Right lobe of liver (tissue), 6 donors: ENCODE results near the gene KRT35. TPM values are rescaled to one million over a fixed set of nuclear protein-coding genes. Genes with fewer than 3 reads are reported as not detected.

Source experiments
- ATAC-seq, 4 donors: fragments of 200-7000 bp; cut with Tn5 transposase; one replicate each; pipeline ENCODE4 v1.9.1; 2020; ENCODE audit warnings: mild to moderate bottlenecking in 4 of 4, moderate library complexity in 4 of 4
- DNase-seq, 3 donors: peaks; one replicate each; pipeline ENCODE4 v3.0.0-alpha.2; 2020
- H3K27ac ChIP-seq, 3 donors: fragments of 200-600 bp; one replicate each; pipeline ENCODE4 v1.8.0; 2022
- H3K27me3 ChIP-seq, 2 donors: fragments of 200-600 bp; one replicate each; pipeline ENCODE4 v1.8.0; 2022
- H3K36me3 ChIP-seq, 4 donors: fragments of 200-600 bp; sonication (generic) in 1 of 4; one replicate each; pipeline versions ENCODE4 v1.5.1 to v1.8.0; 2017 to 2022; ENCODE audit warnings: control low read depth in 1 of 4
- H3K4me1 ChIP-seq, 4 donors: fragments of 200-600 bp; sonication (generic) in 1 of 4; one replicate each; pipeline versions ENCODE4 v1.5.1 to v1.8.0; 2017 to 2022; ENCODE audit warnings: control low read depth in 1 of 4
- H3K4me3 ChIP-seq, 3 donors: fragments of 200-600 bp; one replicate each; pipeline ENCODE4 v1.8.0; 2022
- H3K9me3 ChIP-seq, 4 donors: fragments of 200-600 bp; sonication (generic) in 1 of 4; one replicate each; pipeline versions ENCODE4 v1.5.1 to v1.8.0; 2017 to 2022; ENCODE audit warnings: control low read depth in 1 of 4
- POLR2A ChIP-seq: fragments of 450-650 bp; IDR thresholded peaks from one replicate; pipeline ENCODE4 v1.6.1; 2017; ENCODE audit warnings: antibody characterized with exemption, mild to moderate bottlenecking
- WGBS: methylation state at CpG from one replicate; pipeline ENCODE4 v1.1.6; 2018; ENCODE audit warnings: low coverage, low lambda C conversion rate; ENCODE audit not compliant: insufficient coverage; ENCODE audit errors: missing lambda C conversion rate; 5-methylcytosine and 5-hydroxymethylcytosine counted together
- intact Hi-C, 2 donors: fragments of 100-400 bp; cut with DNase I; formaldehyde crosslinking; loops; one replicate each; pipeline versions ENCODE4 v1.11.2 to v1.14.1; 2022
- total RNA-seq, 6 experiments: library from RNA; depleted of rRNA in 2 of 6; stranded (reverse); fragments of >200 nt in 2 of 6; fragmentation: NEBNext Ultra II Directional in 3 of 6; extraction: Animal tissue kit (Norgen Biotek cat#: 25700) in 3 of 6; gene quantifications; one replicate each; pipeline versions ENCODE4 v1.1.0 to v1.2.4, GENCODE V29; 2016 to 2023
- TF ChIP-seq, protein P1 (sequence below), 4 donors: fragments of 200-600 bp in 3 of 4; fragments of 450-650 bp in 1 of 4; IDR thresholded peaks; one replicate each; pipeline versions ENCODE4 v1.5.1 to v1.8.0; 2016 to 2022; ENCODE audit warnings: antibody characterized with exemption in 4 of 4, mild to moderate bottlenecking in 2 of 4
- donor health status: DM: no; HTN: yes; CAD: no.
- donor health status: DM: no; HTN: no; CAD: no.
- donor health status: DM: no; HTN: no; CAD: no.
- donor health status: DM: no; HTN: yes; CAD: no.
- donor health status: DM: no; HTN: yes; CAD: no.

The KRT35 gene
- total RNA-seq, 6 experiments from 2014 or later: not detected

DNA sequence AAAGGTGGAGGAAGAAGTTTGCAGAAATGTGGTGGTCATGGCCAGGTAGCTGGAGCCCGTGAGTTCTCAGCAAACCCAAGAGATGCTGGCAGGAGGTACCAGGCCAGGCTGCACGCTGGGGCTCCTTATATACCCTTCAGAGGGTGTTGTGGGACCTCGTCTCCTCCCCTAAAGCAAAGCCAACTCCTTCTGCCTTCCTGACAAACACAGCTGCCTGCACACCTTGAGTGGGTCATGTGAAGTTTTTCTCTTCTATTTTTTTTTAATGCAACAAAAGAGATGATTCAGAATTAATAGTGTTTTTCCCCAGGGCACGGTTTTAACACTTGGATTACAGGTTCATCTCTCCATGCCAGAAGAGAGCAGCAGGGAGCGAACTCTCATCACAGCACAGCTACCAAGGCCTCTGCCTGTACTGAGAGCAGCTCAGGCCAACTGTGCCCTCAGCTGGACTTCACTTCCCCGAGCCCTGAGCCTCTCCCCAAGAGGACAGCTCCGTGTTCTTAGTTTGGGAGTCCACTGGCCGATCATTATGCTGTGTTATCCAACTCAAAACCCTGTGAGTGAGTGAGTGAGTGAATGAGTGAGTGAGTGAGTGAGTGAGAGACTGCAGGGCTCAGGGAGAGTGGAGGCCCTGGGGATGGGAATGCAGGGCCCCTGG is 38.0 kb upstream of the KRT35 start, which contains the start of gene KRT15:
TSS of gene KRT15 (minus strand) at position 102 of the 661 bp plus-strand sequence. CDS start at position 39, 63 bp downstream.
- Histone ChIP-seq H3K27me3 (no peaks in the 10 kb centered on the region), H3K9me3 (no peaks in the 10 kb centered on the region), H3K4me1 (no peaks in the 10 kb centered on the region), H3K36me3 (no peaks in the 10 kb centered on the region), H3K27ac (no peak within 1 kb of the TSS), H3K4me3 (no peak within 1 kb of the TSS)
- DNase-seq (no peak), ATAC-seq (no peak)
- 72% methylated on average over 5 of the region's 8 CpGs for WGBS
- TF ChIP-seq, protein P1, sequence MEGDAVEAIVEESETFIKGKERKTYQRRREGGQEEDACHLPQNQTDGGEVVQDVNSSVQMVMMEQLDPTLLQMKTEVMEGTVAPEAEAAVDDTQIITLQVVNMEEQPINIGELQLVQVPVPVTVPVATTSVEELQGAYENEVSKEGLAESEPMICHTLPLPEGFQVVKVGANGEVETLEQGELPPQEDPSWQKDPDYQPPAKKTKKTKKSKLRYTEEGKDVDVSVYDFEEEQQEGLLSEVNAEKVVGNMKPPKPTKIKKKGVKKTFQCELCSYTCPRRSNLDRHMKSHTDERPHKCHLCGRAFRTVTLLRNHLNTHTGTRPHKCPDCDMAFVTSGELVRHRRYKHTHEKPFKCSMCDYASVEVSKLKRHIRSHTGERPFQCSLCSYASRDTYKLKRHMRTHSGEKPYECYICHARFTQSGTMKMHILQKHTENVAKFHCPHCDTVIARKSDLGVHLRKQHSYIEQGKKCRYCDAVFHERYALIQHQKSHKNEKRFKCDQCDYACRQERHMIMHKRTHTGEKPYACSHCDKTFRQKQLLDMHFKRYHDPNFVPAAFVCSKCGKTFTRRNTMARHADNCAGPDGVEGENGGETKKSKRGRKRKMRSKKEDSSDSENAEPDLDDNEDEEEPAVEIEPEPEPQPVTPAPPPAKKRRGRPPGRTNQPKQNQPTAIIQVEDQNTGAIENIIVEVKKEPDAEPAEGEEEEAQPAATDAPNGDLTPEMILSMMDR (IDR thresholded peaks at IDR 0.05): no peak
- no peak for TF ChIP-seq POLR2A
- intact Hi-C loops: no loop called here

DNA sequence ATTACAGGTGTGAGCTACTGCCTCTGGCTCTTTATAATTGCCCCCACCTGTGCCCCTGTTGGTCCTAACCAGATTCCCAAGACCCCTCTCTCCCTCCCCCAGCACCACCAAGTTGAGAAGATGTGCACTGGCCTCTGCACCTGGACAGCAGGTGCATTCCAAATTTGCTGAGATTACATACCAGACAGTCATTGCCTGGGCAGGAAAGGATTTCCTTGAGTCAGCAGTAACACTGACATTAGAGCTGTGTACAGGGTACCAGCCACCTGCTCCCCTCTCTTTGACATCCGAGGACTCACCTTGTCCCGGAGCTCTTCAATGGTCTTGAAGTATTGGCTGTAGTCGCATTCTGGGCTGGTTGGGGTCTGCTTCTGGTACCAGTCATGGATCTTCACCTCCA is 37.1 kb upstream of the KRT35 start:
- DNase-seq (no peak), ATAC-seq (no peak)
- WGBS: no CpG with 5 or more reads among the region's 3 CpGs
- no peaks in the 10 kb centered on the region for H3K9me3 ChIP-seq
- no peak overlapping the region for H3K4me3 ChIP-seq
- TF ChIP-seq, protein P1 (IDR thresholded peaks at IDR 0.05): no peak
- TF ChIP-seq POLR2A: no peak
- H3K27ac ChIP-seq: no peak overlapping the region
- no peaks in the 10 kb centered on the region for H3K36me3 ChIP-seq
- intact Hi-C loops: no loop called here
- no peaks in the 10 kb centered on the region for H3K27me3 ChIP-seq
- H3K4me1 ChIP-seq: no peaks in the 10 kb centered on the region

DNA sequence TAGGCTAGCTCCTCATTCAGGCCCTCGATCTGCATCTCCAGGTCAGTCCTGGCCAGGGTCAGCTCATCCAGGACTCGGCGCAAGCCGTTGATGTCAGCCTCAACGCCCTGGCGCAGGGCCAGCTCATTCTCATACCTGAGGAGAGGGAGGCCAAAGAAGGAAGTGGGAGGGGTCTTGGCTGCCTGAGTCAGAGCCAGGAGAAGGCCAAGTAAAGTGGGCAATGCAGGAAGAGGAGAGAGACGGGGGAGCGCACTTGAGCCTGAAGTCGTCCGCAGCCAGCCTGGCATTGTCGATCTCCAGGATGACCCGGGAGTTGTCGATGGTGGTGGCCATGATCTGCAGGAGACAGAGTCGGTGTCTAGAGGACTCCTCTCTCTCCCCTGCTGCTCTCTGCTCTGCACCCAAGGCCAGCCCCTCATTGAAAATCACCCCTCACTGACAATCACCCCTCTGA is 35.9 kb upstream of the KRT35 start:
- no peak overlapping the region for H3K27ac ChIP-seq
- H3K4me3 ChIP-seq: no peak overlapping the region
- DNase-seq (no peak), ATAC-seq (no peak)
- intact Hi-C loops: no loop called here
- 78% methylated on average over 5 of the region's 14 CpGs for WGBS
- H3K36me3 ChIP-seq: no peaks in the 10 kb centered on the region
- TF ChIP-seq, protein P1 (IDR thresholded peaks at IDR 0.05): no peak
- TF ChIP-seq POLR2A: no peak
- H3K27me3 ChIP-seq: no peaks in the 10 kb centered on the region
- no peaks in the 10 kb centered on the region for H3K4me1 ChIP-seq
- H3K9me3 ChIP-seq: no peaks in the 10 kb centered on the region

DNA sequence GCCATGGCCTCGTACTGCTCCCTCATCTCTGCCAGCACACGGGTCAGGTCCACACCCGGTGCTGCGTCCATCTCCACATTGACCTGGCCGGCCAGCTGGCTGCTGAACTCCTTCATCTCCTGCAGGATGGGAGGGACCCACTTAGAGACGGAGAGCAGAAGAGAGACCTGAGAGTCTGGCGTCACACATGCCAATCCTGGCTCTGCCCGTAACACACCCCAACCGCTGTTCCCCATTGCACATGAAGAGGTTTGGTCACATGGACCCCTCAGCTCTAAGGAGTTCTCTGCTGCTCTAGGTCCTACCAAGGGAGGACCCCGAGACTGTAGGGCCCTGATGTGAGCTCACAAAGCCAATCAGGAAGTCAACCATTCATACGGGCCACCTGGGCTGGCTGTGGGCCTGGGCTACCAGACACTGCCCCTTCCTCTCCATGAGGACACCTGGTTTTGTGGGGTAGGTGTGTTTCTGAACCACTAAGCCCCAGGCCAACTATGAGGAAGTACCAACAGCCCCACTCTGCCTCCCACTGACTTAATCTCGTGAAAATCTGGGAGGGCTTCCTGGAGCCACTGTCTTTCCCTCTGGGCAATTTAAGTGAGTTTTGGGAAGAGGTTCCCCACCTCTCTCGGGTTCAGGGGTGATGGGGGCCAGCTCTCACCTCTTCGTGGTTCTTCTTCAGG is 35.3 kb upstream of the KRT35 start:
- WGBS: 54% methylated on average over 4 of the region's 14 CpGs
- no peak for ATAC-seq
- no peak for TF ChIP-seq POLR2A
- TF ChIP-seq, protein P1 (IDR thresholded peaks at IDR 0.05): no peak
- H3K36me3 ChIP-seq: no peaks in the 10 kb centered on the region
- no peak overlapping the region for H3K27ac ChIP-seq
- no peaks in the 10 kb centered on the region for H3K9me3 ChIP-seq
- intact Hi-C loops: no loop called here
- H3K4me1 ChIP-seq: no peaks in the 10 kb centered on the region
- no peak overlapping the region for H3K4me3 ChIP-seq
- no peak for DNase-seq
- H3K27me3 ChIP-seq: no peaks in the 10 kb centered on the region
